Lung microvascular endothelial cell (primary cell): ENCODE measurements around the gene TMEM209. TPM values are rescaled to one million over a fixed set of nuclear protein-coding genes. Genes with fewer than 3 reads are reported as not detected.
"Not testable (repeated sequence)": the region's sequence is repeated elsewhere in the genome, so short reads cannot be mapped to it uniquely, and the experiment has no call there.

Experiments used
- DNase-seq, 2 donors: peaks; one replicate each; pipeline versions ENCODE4 v3.0.0 to v3.0.0-alpha.2; 2010; ENCODE audit warnings: low read depth in 2 of 2
- total RNA-seq: library from RNA; depleted of rRNA; stranded (reverse); fragments of >200 nt; gene quantifications from 2 replicates; pipeline ENCODE4 v1.2.1, GENCODE V29; 2014

Gene TMEM209
- total RNA-seq, 1 donor from 2014 or later = 5.4 TPM

DNA sequence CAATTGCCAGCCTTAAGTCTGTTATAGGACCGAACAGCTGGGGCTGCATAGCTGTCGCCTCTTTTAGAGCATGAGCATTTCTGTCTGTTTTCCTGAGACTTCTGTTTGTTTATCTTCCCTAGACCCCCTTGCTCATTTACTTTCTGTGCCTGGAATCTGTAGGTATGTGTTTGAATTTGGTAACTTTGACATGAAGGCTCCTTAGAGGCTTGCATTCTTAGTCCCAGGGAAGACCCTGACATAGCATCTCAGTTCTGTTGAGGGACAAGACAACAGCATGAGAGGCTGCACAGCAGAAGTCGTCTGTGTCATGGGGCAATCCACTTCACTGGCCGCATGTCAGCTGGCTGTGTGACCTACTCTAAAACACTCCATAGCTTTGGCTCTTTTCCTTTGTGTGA is 76.2 kb downstream of the TMEM209 start:
- DNase-seq = no peak

DNA sequence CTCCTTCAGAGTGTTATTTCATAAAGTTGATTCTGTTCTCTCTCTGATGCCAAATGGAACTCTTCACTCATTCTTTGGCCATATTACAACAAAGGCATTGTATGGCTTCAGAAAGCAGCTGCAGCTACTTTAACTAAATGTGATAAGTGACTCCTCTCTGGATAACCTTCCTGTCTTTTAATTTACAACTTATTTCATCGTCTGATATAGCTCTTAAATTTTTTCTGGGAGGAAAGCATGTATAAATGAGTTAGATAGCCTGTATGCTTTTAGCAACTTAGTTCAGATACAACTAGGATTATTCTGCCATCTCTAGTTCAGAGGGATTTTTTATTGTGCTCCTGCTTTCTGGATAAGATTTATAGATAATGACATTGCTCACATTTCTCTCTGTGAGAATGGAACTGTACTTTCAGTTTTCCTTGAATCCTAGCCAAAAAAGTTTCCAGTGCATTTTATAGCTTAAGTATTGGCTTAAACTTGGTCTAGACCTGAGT is 77.3 kb downstream of the TMEM209 start:
- peak; percentile 36 to 79 for DNase-seq

DNA sequence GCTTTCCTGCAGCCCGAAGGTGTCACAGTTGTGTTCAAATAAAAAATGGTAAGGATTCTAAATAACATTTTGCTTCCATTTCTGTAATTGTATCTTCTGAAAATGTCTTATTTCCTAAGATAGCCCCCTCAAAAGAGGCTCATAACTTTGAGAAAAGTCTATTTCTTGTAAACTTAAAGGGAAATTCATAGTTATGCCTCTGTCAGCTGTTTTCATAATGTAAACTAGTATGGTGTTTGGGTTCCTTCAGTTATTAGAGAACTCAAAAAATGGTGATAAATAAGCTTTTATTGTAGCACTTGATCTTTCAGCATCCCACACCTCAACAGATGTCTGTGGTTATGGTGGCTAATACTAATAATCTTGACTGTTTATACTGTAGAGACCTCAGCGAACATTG is 77.8 kb downstream of the TMEM209 start:
- no peak for DNase-seq

DNA sequence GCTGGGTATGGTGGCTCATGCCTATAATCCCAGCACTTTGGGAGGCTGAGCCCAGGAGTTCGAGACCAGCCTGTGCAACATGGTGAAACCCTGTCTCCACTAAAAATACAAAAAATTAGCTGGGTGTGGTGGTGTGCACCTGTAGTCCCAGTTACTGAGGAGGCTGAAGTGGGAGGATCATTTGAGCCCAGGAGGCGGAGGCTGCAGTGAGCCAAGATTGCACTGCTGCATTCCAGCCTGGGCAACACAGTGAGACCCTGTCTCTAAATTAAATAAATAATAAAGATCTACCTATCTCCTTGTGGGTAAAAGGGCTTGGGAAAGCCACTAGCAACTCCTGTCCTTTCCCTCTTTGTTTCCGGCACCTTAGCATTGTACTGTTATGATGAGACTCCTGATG is 78.4 kb downstream of the TMEM209 start:
- not testable (repeated sequence) for DNase-seq

DNA sequence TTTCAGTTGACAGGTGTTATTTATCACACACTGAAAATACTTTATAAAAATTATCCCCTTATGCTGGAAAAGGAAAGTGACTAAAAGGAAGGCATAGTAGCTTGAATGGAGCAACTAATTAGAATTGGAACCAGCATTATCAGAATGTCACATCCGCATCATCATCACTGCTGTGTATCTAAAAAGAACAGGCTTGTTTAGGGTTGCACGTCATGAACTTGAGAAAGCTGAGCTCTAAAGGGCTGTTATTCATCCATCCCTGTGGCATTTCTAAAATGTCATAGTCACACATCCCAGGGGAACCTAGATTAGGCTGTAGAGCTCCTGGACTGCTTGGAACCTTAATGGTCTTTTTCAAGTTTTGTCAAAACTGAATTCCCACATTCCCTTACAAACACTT is 80.5 kb downstream of the TMEM209 start:
- no peak for DNase-seq

DNA sequence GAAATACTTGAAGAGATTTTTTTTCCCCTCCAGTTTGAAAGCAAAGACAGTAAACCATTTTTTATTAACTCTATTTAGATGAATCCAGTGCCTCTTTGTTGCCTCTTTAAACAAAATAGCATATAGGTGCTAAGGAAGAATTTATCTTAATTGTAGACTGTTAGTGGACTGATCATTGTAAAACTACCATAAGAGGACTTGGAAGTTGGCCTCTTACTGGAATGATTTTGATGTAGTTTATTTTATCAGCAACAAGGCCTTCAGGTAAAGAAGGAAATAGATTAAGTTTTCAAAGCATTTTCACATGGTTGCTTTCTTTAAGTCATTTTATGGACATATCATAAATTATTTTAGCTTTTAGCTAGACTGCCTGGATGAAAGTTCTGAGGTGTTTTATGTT is 81.7 kb downstream of the TMEM209 start:
- no peak for DNase-seq

DNA sequence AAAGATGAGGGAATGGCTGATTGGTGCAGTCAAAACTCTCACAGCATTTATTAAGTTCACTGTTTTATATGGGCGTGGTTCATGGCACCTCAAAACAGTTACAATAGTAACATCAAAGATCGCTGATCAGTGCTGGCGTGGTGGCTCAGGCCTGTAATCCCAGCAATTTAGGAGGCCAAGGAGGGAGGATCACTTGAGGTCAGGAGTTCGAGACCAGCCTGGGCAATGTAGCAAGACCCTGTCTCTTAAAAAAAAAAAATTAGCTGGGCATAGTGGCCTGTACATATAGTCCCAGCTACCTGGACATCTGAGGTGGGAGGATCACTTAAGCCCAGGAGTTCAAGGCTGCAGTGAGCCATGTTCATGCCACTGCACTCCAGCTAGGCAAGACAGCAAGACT is 86.4 kb downstream of the TMEM209 start:
- no peak for DNase-seq

DNA sequence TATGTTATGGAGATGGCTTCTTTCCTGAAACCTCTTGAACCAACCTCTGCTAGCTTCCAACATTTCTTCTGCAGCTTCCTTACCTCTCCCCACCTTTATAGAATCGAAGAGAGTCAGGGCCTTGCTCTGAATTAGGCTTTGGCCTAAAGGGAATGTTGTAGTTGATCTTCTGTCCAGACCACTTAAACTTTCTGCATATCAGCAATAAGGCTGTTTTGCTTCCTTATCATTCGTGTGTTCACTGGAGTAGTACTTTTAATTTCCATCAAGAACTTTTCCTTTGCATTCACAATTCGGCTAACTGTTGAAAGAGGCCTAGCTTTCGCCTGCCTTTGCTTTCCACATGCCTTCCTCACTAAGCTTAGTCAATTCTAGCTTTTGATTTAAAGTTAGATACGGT is 86.9 kb downstream of the TMEM209 start:
- DNase-seq = no peak

DNA sequence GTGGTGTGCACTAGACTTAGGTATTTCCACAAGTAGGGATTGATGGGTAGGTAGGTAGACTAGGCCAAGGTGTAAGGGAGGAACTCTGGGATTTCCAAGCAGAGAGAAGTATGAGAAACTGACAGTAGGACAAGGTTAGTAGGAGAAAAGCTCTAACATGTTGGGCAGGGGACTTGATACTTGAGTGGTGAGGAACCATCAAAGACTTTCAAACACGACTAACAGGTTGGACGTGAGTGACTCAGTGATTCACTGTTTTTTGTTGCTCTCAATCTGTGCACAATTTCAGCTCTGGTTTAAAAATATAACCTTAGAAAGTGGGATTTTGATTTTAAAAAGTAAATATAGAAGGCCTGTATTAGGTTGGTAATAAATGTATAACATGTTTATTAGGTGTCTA is 90.4 kb downstream of the TMEM209 start:
- DNase-seq = no peak

Other genes with a start within 250 kb of the TMEM209 start
- gene ZC3HC1, start 154.0 kb downstream of the TMEM209 start, total RNA-seq = 12.4 and 15.9 TPM in 2 replicates
- gene KLHDC10, start 134.9 kb downstream of the TMEM209 start, total RNA-seq = 20.0 and 23.2 TPM in 2 replicates
- gene SSMEM1, start 2.5 kb upstream of the TMEM209 start, total RNA-seq = not detected in 2 replicates
- not detected in 2 replicates for gene CPA2, start 61.5 kb upstream of the TMEM209 start, total RNA-seq
- under 0.01 TPM in 1 of 2 replicates, not detected in the other for gene CPA4, start 87.8 kb upstream of the TMEM209 start, total RNA-seq
- not detected in 2 replicates for gene CPA5, start 139.4 kb upstream of the TMEM209 start, total RNA-seq
- not detected in 2 replicates for gene CPA1, start 175.1 kb upstream of the TMEM209 start, total RNA-seq
- 1.6 and 3.1 TPM in 2 replicates for gene CEP41, start 235.6 kb upstream of the TMEM209 start, total RNA-seq